Spleen (tissue), 11 donors: ENCODE data around the gene AK3. TPM values are rescaled to one million over a fixed set of nuclear protein-coding genes. Genes with fewer than 3 reads are reported as not detected.

Experiments used
- DNase-seq: peaks from one replicate; pipeline ENCODE4 v3.0.0-alpha.2; 2020
- H3K27ac ChIP-seq, 8 donors: fragments of 200-600 bp; sonication (generic) in 7 of 8; 1 replicate in 4 of 8; 2 replicates in 4 of 8; pipeline versions ENCODE4 v1.5.0 to v1.8.0; 2016 to 2021; ENCODE audit warnings: inconsistent platforms in 4 of 8, mild to moderate bottlenecking in 4 of 8, moderate library complexity in 1 of 8
- H3K27me3 ChIP-seq, 7 donors: fragments of 200-600 bp; sonication (generic) in 6 of 7; replicated peaks in 1 of 7; 1 replicate in 4 of 7; 2 replicates in 3 of 7; pipeline versions ENCODE4 v1.5.0 to v1.8.0; 2016 to 2021; ENCODE audit warnings: inconsistent platforms in 3 of 7, mild to moderate bottlenecking in 1 of 7
- H3K36me3 ChIP-seq, 6 donors: fragments of 200-600 bp; sonication (generic) in 5 of 6; 1 replicate in 4 of 6; 2 replicates in 2 of 6; pipeline versions ENCODE4 v1.5.0 to v1.8.0; 2016 to 2021; ENCODE audit warnings: inconsistent platforms in 2 of 6
- H3K4me1 ChIP-seq, 6 donors: fragments of 200-600 bp; sonication (generic) in 5 of 6; 1 replicate in 3 of 6; 2 replicates in 3 of 6; pipeline versions ENCODE4 v1.5.0 to v1.8.0; 2016 to 2021; ENCODE audit warnings: inconsistent platforms in 3 of 6
- H3K4me3 ChIP-seq, 8 donors: fragments of 200-600 bp; sonication (generic) in 7 of 8; 1 replicate in 4 of 8; 2 replicates in 4 of 8; pipeline versions ENCODE4 v1.5.0 to v1.8.0; 2016 to 2021; ENCODE audit warnings: inconsistent platforms in 4 of 8, mild to moderate bottlenecking in 4 of 8, moderate library complexity in 2 of 8
- H3K9me3 ChIP-seq, 8 donors: fragments of 200-600 bp; sonication (generic) in 7 of 8; 1 replicate in 4 of 8; 2 replicates in 4 of 8; pipeline versions ENCODE4 v1.5.0 to v1.8.0; 2016 to 2021; ENCODE audit warnings: inconsistent platforms in 4 of 8
- POLR2A ChIP-seq, 3 donors: fragments of 450-650 bp; IDR thresholded peaks; one replicate each; pipeline ENCODE4 v1.5.1; 2017; ENCODE audit warnings: antibody characterized with exemption in 3 of 3, mild to moderate bottlenecking in 1 of 3
- POLR2AphosphoS5 ChIP-seq, 3 donors: sonication (generic); formaldehyde crosslinking; IDR thresholded peaks; one replicate each; pipeline ENCODE4 v1.5.1; 2017; ENCODE audit warnings: antibody characterized with exemption in 3 of 3
- WGBS, 5 donors: extraction: QIAGEN DNeasy Blood & Tissue Kit in 3 of 5; methylation state at CpG; one replicate each; pipeline versions ENCODE4 v1.1.5 to v1.1.7; 2013 to 2018; 5-methylcytosine and 5-hydroxymethylcytosine counted together
- intact Hi-C: fragments of 100-400 bp; cut with DNase I; formaldehyde crosslinking; loops from one replicate; pipeline ENCODE4 v1.15.0; 2023; ENCODE audit warnings: low total_unique reads
- polyA plus RNA-seq, 3 donors: library from polyadenylated mRNA; stranded (reverse); fragments of 200-250 nt; gene quantifications; one replicate each; pipeline ENCODE4 v1.2.1, GENCODE V29; 2013
- total RNA-seq, 7 donors: library from RNA; depleted of rRNA in 3 of 7; stranded (reverse); fragments of >200 nt in 3 of 7; fragmentation: NEBNext Ultra II Directional in 4 of 7; extraction: Animal tissue kit (Norgen Biotek cat#: 25700) in 4 of 7; gene quantifications; one replicate each; pipeline versions ENCODE4 v1.1.0 to v1.2.1, GENCODE V29; 2016 to 2021
- TF ChIP-seq, protein P1 (sequence below), 11 experiments: fragments of 200-600 bp in 7 of 11; fragments of 450-650 bp in 4 of 11; sonication (generic) in 4 of 11; IDR thresholded peaks in 8 of 11; conservative IDR thresholded peaks in 3 of 11; 1 replicate in 7 of 11; 2 replicates in 4 of 11; pipeline versions ENCODE4 v1.4.0 to v1.8.0; 2016 to 2021; ENCODE audit warnings: antibody characterized with exemption in 11 of 11, inconsistent platforms in 4 of 11, mild to moderate bottlenecking in 1 of 11
- donor health status: healthy with polysubstance abuse.
- donor health status: DM: no; HTN: no; CAD: no; lungs with moderate emphysema.
- donor health status: DM: no; HTN: no; CAD: no.
- donor health status: Bipolar disorder and iron deficiency.
- donor health status: healthy.
- donor health status: DM: no; HTN: no; CAD: no.
- donor health status: DM: yes; HTN: yes; CAD: no.

Gene AK3
- total and polyA plus RNA-seq, 10 donors: 21.3 to 65.3 (median 41.4) TPM

DNA sequence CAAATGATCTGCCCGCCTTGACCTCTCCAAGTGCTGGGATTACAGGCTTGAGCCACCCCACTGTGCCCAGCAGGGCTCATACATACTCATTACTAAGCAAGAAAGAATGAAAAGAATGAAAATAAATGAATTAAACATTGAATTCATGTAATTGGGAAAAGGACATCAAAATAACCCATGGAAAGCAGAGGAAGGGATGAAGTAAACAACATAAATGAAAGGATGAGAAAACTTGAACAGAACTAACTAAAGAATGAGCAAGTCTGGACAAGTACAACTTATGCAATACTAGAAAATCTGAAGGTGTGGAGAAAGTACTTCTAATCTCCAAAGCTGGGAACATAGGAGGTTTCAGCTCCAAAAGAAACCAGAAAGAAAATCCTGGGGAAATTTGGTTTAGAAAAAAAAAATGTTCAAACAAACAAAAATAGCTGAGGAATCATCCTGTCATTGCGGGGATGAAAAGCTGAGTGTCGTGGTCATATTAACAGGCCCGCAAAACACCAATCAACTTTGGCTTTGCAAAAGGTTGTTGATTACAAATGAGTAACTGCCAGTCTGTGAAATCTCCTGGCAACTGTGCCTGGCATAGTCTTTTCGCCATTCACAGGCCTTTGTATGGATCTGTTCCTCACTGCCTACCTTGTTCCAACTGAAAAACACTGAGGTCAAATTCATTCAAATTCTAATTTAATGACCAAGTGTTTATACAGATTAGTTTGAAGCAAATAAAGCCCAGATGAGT is 2.3 kb upstream of the AK3 start:
- no peak for TF ChIP-seq POLR2A (IDR thresholded peaks at IDR 0.05)
- TF ChIP-seq, protein P1, sequence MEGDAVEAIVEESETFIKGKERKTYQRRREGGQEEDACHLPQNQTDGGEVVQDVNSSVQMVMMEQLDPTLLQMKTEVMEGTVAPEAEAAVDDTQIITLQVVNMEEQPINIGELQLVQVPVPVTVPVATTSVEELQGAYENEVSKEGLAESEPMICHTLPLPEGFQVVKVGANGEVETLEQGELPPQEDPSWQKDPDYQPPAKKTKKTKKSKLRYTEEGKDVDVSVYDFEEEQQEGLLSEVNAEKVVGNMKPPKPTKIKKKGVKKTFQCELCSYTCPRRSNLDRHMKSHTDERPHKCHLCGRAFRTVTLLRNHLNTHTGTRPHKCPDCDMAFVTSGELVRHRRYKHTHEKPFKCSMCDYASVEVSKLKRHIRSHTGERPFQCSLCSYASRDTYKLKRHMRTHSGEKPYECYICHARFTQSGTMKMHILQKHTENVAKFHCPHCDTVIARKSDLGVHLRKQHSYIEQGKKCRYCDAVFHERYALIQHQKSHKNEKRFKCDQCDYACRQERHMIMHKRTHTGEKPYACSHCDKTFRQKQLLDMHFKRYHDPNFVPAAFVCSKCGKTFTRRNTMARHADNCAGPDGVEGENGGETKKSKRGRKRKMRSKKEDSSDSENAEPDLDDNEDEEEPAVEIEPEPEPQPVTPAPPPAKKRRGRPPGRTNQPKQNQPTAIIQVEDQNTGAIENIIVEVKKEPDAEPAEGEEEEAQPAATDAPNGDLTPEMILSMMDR (IDR thresholded peaks at IDR 0.05 in 8 of 11, conservative IDR thresholded peaks at IDR 0.05 in 3 of 11): no peak
- no peak for TF ChIP-seq POLR2AphosphoS5 (IDR thresholded peaks at IDR 0.05)
- Histone ChIP-seq H3K4me1 (peaks cover 10 to 34% (median 28%) of the 10 kb centered on the region in 6 donors), H3K4me3 (no peak overlapping the region), H3K27me3 (no peaks in the 10 kb centered on the region), H3K27ac (no peak overlapping the region), H3K9me3 (no peaks in the 10 kb centered on the region), H3K36me3 (no peaks in the 10 kb centered on the region)
- intact Hi-C loops: loop anchor here (10.0 kb wide), 1 partner anchor 701 kb away; no protein-coding TSS in a partner anchor
- DNase-seq: no peak
- WGBS, 5 donors: 76 to 90% (median 77%) methylated on average over 5 of the region's 5 CpGs

- Histone ChIP-seq H3K4me1 (peaks cover 10 to 44% (median 34%) of the 10 kb centered on the region in 6 donors), H3K27me3 (no peaks in the 10 kb centered on the region), H3K4me3 (peak overlapping the region in 2 of 8 donors; percentile 86 to 92), H3K27ac (peak overlapping the region in 6 of 8 donors; percentile 90 to 97 (median 92)), H3K36me3 (no peaks in the 10 kb centered on the region), H3K9me3 (no peaks in the 10 kb centered on the region)
- DNase-seq: no peak
- TF ChIP-seq POLR2A (IDR thresholded peaks at IDR 0.05): no peak
- TF ChIP-seq, protein P1 (IDR thresholded peaks at IDR 0.05 in 8 of 11, conservative IDR thresholded peaks at IDR 0.05 in 3 of 11): no peak
- no peak for TF ChIP-seq POLR2AphosphoS5 (IDR thresholded peaks at IDR 0.05)
- intact Hi-C loops: loop anchor here (10.0 kb wide), 1 partner anchor 703 kb away; no protein-coding TSS in a partner anchor
- WGBS, 5 donors: 52 to 59% (median 57%) methylated on average over 3 of the region's 3 CpGs
Measured at GRCh38 chr9:4742246-4742645, 1.2 kb upstream of the AK3 start.

DNA sequence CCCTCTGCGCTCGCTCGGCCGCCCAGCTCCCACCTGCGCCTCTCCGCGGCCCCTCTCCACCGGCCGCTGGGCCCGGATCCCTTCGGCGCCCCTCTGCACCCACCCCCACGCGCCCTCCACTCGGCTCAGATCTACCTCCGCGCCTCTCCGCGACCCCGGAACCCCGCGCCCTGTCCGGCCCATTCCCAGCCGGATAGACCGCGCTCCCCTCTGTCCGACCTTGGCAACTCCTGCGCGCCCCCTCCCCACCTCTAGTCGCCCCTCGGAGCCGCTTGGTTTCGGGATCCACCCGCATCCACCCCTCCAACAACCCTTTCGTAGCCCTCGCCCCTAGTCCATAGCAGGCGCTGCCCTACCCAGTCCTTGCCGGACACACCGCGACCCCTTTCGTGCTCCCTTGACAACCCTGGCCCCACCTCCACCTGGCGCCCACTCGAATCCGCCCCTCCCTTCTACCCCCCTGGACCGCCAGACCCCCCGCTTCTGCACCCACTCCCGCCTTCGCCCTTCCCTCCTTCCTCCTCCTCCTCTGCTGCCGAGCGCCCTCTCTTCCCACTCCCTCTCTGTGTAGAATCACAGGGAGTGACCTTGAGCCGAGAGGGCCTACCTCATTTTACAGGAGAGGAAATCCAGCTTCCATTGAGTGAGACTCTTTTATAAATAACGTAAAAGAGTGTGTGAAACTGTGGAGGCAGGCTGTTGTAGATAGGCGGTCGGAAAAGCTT is 525 bp upstream of the AK3 start:
- intact Hi-C loops: loop anchor here (10.0 kb wide), 1 partner anchor 703 kb away; no protein-coding TSS in a partner anchor
- peak overlapping the region; percentile 55 to 94 (median 84) for H3K4me3 ChIP-seq
- TF ChIP-seq, protein P1 (IDR thresholded peaks at IDR 0.05 in 8 of 11, conservative IDR thresholded peaks at IDR 0.05 in 3 of 11): no peak
- TF ChIP-seq POLR2AphosphoS5 (IDR thresholded peaks at IDR 0.05): no peak
- TF ChIP-seq POLR2A (IDR thresholded peaks at IDR 0.05): no peak
- no peaks in the 10 kb centered on the region for H3K36me3 ChIP-seq
- peak overlapping the region; percentile 81 to 97 (median 92) for H3K27ac ChIP-seq
- no peaks in the 10 kb centered on the region for H3K27me3 ChIP-seq
- DNase-seq: no peak
- peaks cover 10 to 52% (median 37%) of the 10 kb centered on the region in 6 donors for H3K4me1 ChIP-seq
- H3K9me3 ChIP-seq: no peaks in the 10 kb centered on the region
- WGBS, 5 donors: 2 to 7% (median 3%) methylated on average over 36 to 54 of the region's 54 CpGs

- H3K36me3 ChIP-seq: no peaks in the 10 kb centered on the region
- DNase-seq: no peak
- H3K4me1 ChIP-seq: peaks cover 10 to 56% (median 39%) of the 10 kb centered on the region in 6 donors
- H3K4me3 ChIP-seq: peak overlapping the region; percentile 55 to 94 (median 84)
- WGBS, 5 donors: 0 to 1% (median 0%) methylated on average over 4 of the region's 4 CpGs
- intact Hi-C loops: loop anchor here (10.0 kb wide), 1 partner anchor 704 kb away; no protein-coding TSS in a partner anchor
- peak overlapping the region; percentile 81 to 97 (median 92) for H3K27ac ChIP-seq
- TF ChIP-seq, protein P1 (IDR thresholded peaks at IDR 0.05 in 8 of 11, conservative IDR thresholded peaks at IDR 0.05 in 3 of 11): no peak
- no peak for TF ChIP-seq POLR2AphosphoS5 (IDR thresholded peaks at IDR 0.05)
- TF ChIP-seq POLR2A (IDR thresholded peaks at IDR 0.05): no peak
- no peaks in the 10 kb centered on the region for H3K27me3 ChIP-seq
- H3K9me3 ChIP-seq: no peaks in the 10 kb centered on the region
Measured at GRCh38 chr9:4740388-4740637, 689 bp downstream of the AK3 start.
